A673 (cell line): Measurements from ENCODE around the gene ELP5. TPM values are rescaled to one million over a fixed set of nuclear protein-coding genes. Genes with fewer than 3 reads are reported as not detected.

Experiments used
- BruUV-seq: library from RNA; stranded (reverse); fragments of 400-500 nt; replicated peaks from 2 replicates; lab custom pipeline; 2021; lab: Mats Ljungman, UMichigan
- CTCF ChIA-PET: fragments of 300-600 bp; sonication (Branson Sonifier 250); formaldehyde crosslinking; loops from one replicate; lab custom pipeline; 2022; ENCODE audit warnings: antibody characterized with exemption; lab: Charles Lee
- POLR2A ChIA-PET: fragments of 300-600 bp; sonication (Branson Sonifier 250); formaldehyde crosslinking; loops from one replicate; lab custom pipeline; 2022; ENCODE audit warnings: antibody characterized with exemption; ENCODE audit not compliant: low non-redundant PET; lab: Charles Lee
- DNase-seq: peaks from one replicate; pipeline ENCODE4 v3.0.0-alpha.2; 2015; ENCODE audit warnings: low spot score
- H3K27ac ChIP-seq: fragments of 200-600 bp; sonication (generic); 2 replicates; pipeline ENCODE4 v1.5.1; 2016; ENCODE audit warnings: mixed run types, low read depth, mild to moderate bottlenecking, mixed read lengths, antibody characterized with exemption, low read length; ENCODE audit not compliant: poor library complexity, severe bottlenecking
- H3K27me3 ChIP-seq: fragments of 200-600 bp; sonication (generic); replicated peaks from 2 replicates; pipeline ENCODE4 v1.6.1; 2017; ENCODE audit warnings: mixed run types, low read depth, mild to moderate bottlenecking, mixed read lengths, antibody characterized with exemption, low read length; ENCODE audit not compliant: insufficient read depth, poor library complexity
- H3K36me3 ChIP-seq: fragments of 200-600 bp; sonication (generic); 2 replicates; pipeline ENCODE4 v1.6.1; 2016; ENCODE audit warnings: mixed run types, mild to moderate bottlenecking, mixed read lengths, antibody characterized with exemption, low read length; ENCODE audit not compliant: insufficient read depth, poor library complexity, severe bottlenecking
- H3K4me1 ChIP-seq: fragments of 200-600 bp; sonication (generic); 2 replicates; pipeline ENCODE4 v1.6.1; 2017; ENCODE audit warnings: mixed run types, mild to moderate bottlenecking, mixed read lengths, antibody characterized with exemption, low read length; ENCODE audit not compliant: insufficient read depth, poor library complexity, severe bottlenecking
- H3K4me3 ChIP-seq: fragments of 200-600 bp; sonication (generic); 2 replicates; pipeline ENCODE4 v1.5.1; 2016; ENCODE audit warnings: low read depth, mixed run types, mild to moderate bottlenecking, mixed read lengths, low read length; ENCODE audit not compliant: poor library complexity, severe bottlenecking
- H3K9me3 ChIP-seq: fragments of 200-600 bp; sonication (generic); 2 replicates; pipeline ENCODE4 v1.6.1; 2016; ENCODE audit warnings: mixed run types, low read depth, mild to moderate bottlenecking, mixed read lengths, antibody characterized with exemption, low read length; ENCODE audit not compliant: poor library complexity, severe bottlenecking
- CTCF ChIP-seq: fragments of 300-800, 200-600 bp; sonication (generic); conservative IDR thresholded peaks from 2 replicates; pipeline ENCODE4 v1.5.1; 2017; ENCODE audit warnings: low read depth, mild to moderate bottlenecking, antibody characterized with exemption, low read length, moderate library complexity, mixed read lengths
- EZH2 ChIP-seq: fragments of 200-600 bp; sonication (generic); IDR thresholded peaks from 2 replicates; pipeline ENCODE4 v1.6.1; 2017; ENCODE audit warnings: borderline replicate concordance, low read depth, mild to moderate bottlenecking, mixed read lengths, antibody characterized with exemption, low read length; ENCODE audit not compliant: poor library complexity, severe bottlenecking
- intact Hi-C: fragments of 100-400 bp; cut with micrococcal nuclease; formaldehyde crosslinking; loops from one replicate; pipeline ENCODE4 v1.10.0; 2022; ENCODE audit not compliant: unreplicated experiment
- total RNA-seq: library from RNA; stranded (reverse); gene quantifications from 2 replicates; pipeline ENCODE4 v1.2.3, GENCODE V29; 2021

The ELP5 gene
- total RNA-seq, 1 experiment from 2014 or later: 128 TPM

- peaks cover 9% of the 10 kb centered on the region for H3K36me3 ChIP-seq
- no peak overlapping the region for H3K4me3 ChIP-seq
- no TSS peak for BruUV-seq
- no peaks in the 10 kb centered on the region for H3K9me3 ChIP-seq
- CTCF ChIA-PET: no interaction called here
- POLR2A ChIA-PET: no interaction called here
- DNase-seq: no peak
- no peaks in the 10 kb centered on the region for H3K27me3 ChIP-seq
- no peak for TF ChIP-seq EZH2
- TF ChIP-seq CTCF: no peak
- H3K4me1 ChIP-seq: peaks cover 16% of the 10 kb centered on the region
- intact Hi-C loops: no loop called here
- no peak overlapping the region for H3K27ac ChIP-seq
Measured at GRCh38 chr17:7260651-7261378, 8.8 kb downstream of the ELP5 start.

- Histone ChIP-seq H3K27ac (no peak overlapping the region), H3K36me3 (peaks cover 9% of the 10 kb centered on the region), H3K4me1 (peaks cover 16% of the 10 kb centered on the region), H3K4me3 (no peak overlapping the region), H3K27me3 (no peaks in the 10 kb centered on the region), H3K9me3 (no peaks in the 10 kb centered on the region)
- ChIA-PET CTCF (no interaction called here), POLR2A (no interaction called here)
- no TSS peak for BruUV-seq
- DNase-seq: no peak
- TF ChIP-seq EZH2: no peak
- TF ChIP-seq CTCF: no peak
- intact Hi-C loops: no loop called here
Measured at GRCh38 chr17:7261379-7262191, 9.6 kb downstream of the ELP5 start.

- Histone ChIP-seq H3K4me3 (peak within 1 kb of the TSS; percentile 17), H3K4me1 (peaks cover 16% of the 10 kb centered on the region), H3K36me3 (peaks cover 9% of the 10 kb centered on the region), H3K9me3 (no peaks in the 10 kb centered on the region), H3K27me3 (no peaks in the 10 kb centered on the region), H3K27ac (no peak within 1 kb of the TSS)
- TF ChIP-seq CTCF: no peak
- TF ChIP-seq EZH2: no peak
- no peak for DNase-seq
- intact Hi-C loops: no loop called here
- no TSS peak for BruUV-seq
- POLR2A ChIA-PET: no interaction called here
- CTCF ChIA-PET: no interaction called here
Measured at GRCh38 chr17:7262192-7262934, 10.3 kb downstream of the ELP5 start, which contains the start of gene CLDN7. TSS of gene CLDN7 (minus strand) at chr17:7262478. CDS start at chr17:7262043, 435 bp downstream.
